ENCODE results near the gene HELZ. TPM values are rescaled to one million over a fixed set of nuclear protein-coding genes. Genes with fewer than 3 reads are reported as not detected.

HELZ gene
- total RNA-seq, 1 experiment from 2014 or later: 49.8 TPM

- peaks cover 0 to 5% of the 10 kb centered on the region in 2 experiments; a peak in 1 of 4 replicates for H3K4me1 Mint-ChIP-seq
- Histone ChIP-seq H2BK15ac (ENCODE audit: low read depth, low read length) (no peak overlapping the region), H2BK20ac (ENCODE audit: low read depth, low read length, poor library complexity, severe bottlenecking) (no peak overlapping the region), H3K9me3 (ENCODE audit: control insufficient read depth, low read depth, low read length) (no peaks in the 10 kb centered on the region), H4K20me1 (ENCODE audit: control insufficient read depth, insufficient read depth, insufficient read length) (no peaks in the 10 kb centered on the region), H3K9ac (ENCODE audit: extremely low read depth, insufficient read length, low read length) (no peak overlapping the region), H3T11ph (ENCODE audit: low read length) (no peak overlapping the region), H4K8ac (replicated peaks; ENCODE audit: insufficient read length, low read depth, low read length) (no peak overlapping the region), H4K91ac (ENCODE audit: insufficient read length, low read depth, low read length) (no peak overlapping the region), H2BK120ac (ENCODE audit: low read depth, low read length, poor library complexity, severe bottlenecking) (no peak overlapping the region), H3K56ac (ENCODE audit: insufficient read length, low read depth, low read length) (no peak overlapping the region), H3K18ac (ENCODE audit: insufficient read length, low read depth, low read length) (no peak overlapping the region), H2BK12ac (ENCODE audit: insufficient read length, low read depth, low read length) (no peak overlapping the region), H3K27ac (ENCODE audit: insufficient read length, low read depth, low read length) (no peak overlapping the region), H2AK5ac (ENCODE audit: insufficient read length, low read length) (no peak overlapping the region), H3K4me2 (ENCODE audit: insufficient read depth, insufficient read length, low read length) (no peak overlapping the region), H3K79me2 (ENCODE audit: insufficient read depth, low read length) (no peaks in the 10 kb centered on the region; the same call in 1 of the 2 replicates), H3K4me1 (ENCODE audit: insufficient read depth, low read length) (no peaks in the 10 kb centered on the region), H3K14ac (ENCODE audit: insufficient read depth, low read length) (no peak overlapping the region), H3K4ac (ENCODE audit: low read depth, low read length) (no peak overlapping the region), H3K23me2 (ENCODE audit: insufficient read length, low read depth, low read length, poor library complexity, severe bottlenecking) (no peaks in the 10 kb centered on the region), H3K27me3 (ENCODE audit: insufficient read depth, low read length) (no peaks in the 10 kb centered on the region), H2AFZ (ENCODE audit: low read length) (no peak overlapping the region), H3K79me1 (ENCODE audit: insufficient read depth, low read depth, low read length, poor library complexity, severe bottlenecking) (peaks cover 2% of the 10 kb centered on the region), H2BK5ac (ENCODE audit: insufficient read length, low read length) (no peak overlapping the region), H3K23ac (ENCODE audit: insufficient read length, low read depth, low read length) (no peak overlapping the region), H4K5ac (ENCODE audit: insufficient read length, low read depth, low read length) (no peak overlapping the region)
- DNase-seq: no peak
- no peak for TF ChIP-seq CTCF (conservative IDR thresholded peaks at IDR 0.05)
- H3K27ac Mint-ChIP-seq: no peak overlapping the region
- H3K9me3 Mint-ChIP-seq: no peaks in the 10 kb centered on the region
- no peak overlapping the region for H3K4me3 Mint-ChIP-seq
- H3K27me3 Mint-ChIP-seq (ENCODE audit: low read depth): no peaks in the 10 kb centered on the region
- H3K36me3 Mint-ChIP-seq (ENCODE audit: insufficient read depth in 1 of 3, low read depth in 3 of 3): peaks cover 12 to 51% (median 28%) of the 10 kb centered on the region in 3 experiments
Measured at GRCh38 chr17:67227488-67227887, 17.5 kb downstream of the HELZ start.

All from H9 (cell line).